Immature natural killer cell (primary cell): Measurements from ENCODE around the gene H6PD. TPM values are rescaled to one million over a fixed set of nuclear protein-coding genes. Genes with fewer than 3 reads are reported as not detected.

Source experiments
- DNase-seq, 3 donors: peaks; one replicate each; pipeline ENCODE4 v3.0.0; 2022; ENCODE audit warnings: mixed read lengths in 1 of 3
- H3K27ac Mint-ChIP-seq, 6 donors: one replicate each; pipeline ENCODE4 v1.8.0; 2020; ENCODE audit warnings: mixed read lengths in 6 of 6, mild to moderate bottlenecking in 5 of 6, inconsistent platforms in 4 of 6, moderate library complexity in 3 of 6
- H3K27me3 Mint-ChIP-seq, 3 donors: one replicate each; pipeline ENCODE4 v1.8.0; 2020 to 2021; ENCODE audit warnings: low read depth in 3 of 3, mild to moderate bottlenecking in 3 of 3, mixed read lengths in 3 of 3, moderate library complexity in 3 of 3, inconsistent platforms in 1 of 3
- H3K36me3 Mint-ChIP-seq, 3 donors: one replicate each; pipeline ENCODE4 v1.8.0; 2020; ENCODE audit warnings: mixed read lengths in 3 of 3, inconsistent platforms in 2 of 3, mild to moderate bottlenecking in 2 of 3
- H3K4me1 Mint-ChIP-seq, 2 donors: one replicate each; pipeline ENCODE4 v1.8.0; 2020; ENCODE audit warnings: inconsistent platforms in 2 of 2, mild to moderate bottlenecking in 2 of 2, mixed read lengths in 2 of 2, moderate library complexity in 1 of 2
- H3K4me3 Mint-ChIP-seq, 5 donors: one replicate each; pipeline ENCODE4 v1.8.0; 2020; ENCODE audit warnings: mild to moderate bottlenecking in 5 of 5, mixed read lengths in 5 of 5, inconsistent platforms in 3 of 5, moderate library complexity in 3 of 5
- H3K9me3 Mint-ChIP-seq, 6 donors: one replicate each; pipeline ENCODE4 v1.8.0; 2020; ENCODE audit warnings: mild to moderate bottlenecking in 6 of 6, mixed read lengths in 6 of 6, inconsistent platforms in 4 of 6, moderate library complexity in 3 of 6
- polyA plus RNA-seq, 3 donors: library from polyadenylated mRNA; unstranded; fragments of 300-500 nt; fragmentation: Illumina TruSeq; gene quantifications; one replicate each; pipeline ENCODE4 v1.2.3, GENCODE V29; 2021

The H6PD gene
- polyA plus RNA-seq, 3 donors from 2014 or later: 6.2 to 15.4 (median 9.0) TPM

DNA sequence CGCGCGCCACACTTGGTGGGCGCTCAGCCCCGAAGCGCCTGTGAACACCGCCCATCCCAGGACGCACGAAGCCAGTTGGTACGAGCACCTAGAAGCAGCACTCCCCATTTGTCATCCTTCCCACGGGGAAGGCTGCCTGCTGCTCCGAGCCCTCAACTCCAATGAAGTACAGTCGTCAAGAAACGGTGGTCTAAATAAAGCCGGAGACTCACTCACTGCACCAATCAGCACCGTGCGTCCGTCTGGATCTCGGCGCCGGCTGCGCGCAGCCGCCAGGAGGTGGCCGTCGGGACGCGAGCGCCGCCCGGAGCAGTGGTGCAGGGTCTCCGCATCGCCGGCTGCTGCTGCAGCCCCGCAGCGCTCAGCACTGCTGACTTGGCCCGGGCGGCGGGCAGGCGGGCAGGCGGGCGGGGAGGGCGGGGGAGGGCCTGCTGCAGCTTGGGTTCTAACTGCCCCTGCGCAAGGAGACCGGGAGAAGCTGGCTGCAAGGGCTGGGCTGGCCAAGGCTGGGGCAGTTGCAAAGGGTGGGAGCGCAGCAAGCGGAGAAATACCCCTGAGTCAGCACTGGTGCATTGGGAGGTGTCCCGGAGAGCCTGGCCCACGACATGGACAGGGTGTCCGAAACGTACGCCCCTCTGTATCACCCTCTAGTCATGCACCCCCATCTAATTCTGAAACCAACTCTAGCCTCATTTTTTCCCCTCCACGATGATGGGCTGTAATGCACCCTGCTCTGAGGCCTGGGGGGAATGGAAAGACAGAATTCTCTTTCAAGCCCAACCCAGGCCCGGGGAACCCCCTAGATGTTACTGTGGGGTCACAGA, 35.8 kb upstream of the H6PD start:
- peaks cover 9 to 28% of the 10 kb centered on the region in 2 donors for H3K4me1 Mint-ChIP-seq
- DNase-seq: no peak
- H3K4me3 Mint-ChIP-seq: no peak overlapping the region
- H3K27ac Mint-ChIP-seq: no peak overlapping the region
- H3K9me3 Mint-ChIP-seq: no peaks in the 10 kb centered on the region
- no peaks in the 10 kb centered on the region for H3K36me3 Mint-ChIP-seq
- H3K27me3 Mint-ChIP-seq: peaks cover 7 to 29% (median 18%) of the 10 kb centered on the region in 3 donors

DNA sequence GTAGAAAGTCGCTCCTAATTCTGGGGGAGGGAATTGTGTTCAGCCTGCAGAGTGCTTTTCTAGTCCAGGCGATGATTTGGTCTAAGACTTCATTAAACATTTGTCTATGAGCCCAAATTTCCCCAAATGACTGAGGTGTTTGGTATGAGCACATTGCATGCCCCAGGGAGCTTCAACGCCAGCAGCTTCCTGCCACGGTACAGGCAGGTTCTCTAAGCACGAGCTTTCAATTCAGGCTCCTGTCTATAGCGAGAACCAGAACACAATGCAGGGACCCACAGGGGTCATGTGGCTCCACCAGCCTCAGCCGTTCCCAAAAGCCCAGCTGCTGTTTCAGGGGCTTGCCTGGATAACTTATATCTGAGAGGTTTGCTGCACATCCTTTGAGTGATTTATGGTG, 34.1 kb upstream of the H6PD start:
- no peak for DNase-seq
- Mint-ChIP-seq H3K27ac (no peak overlapping the region), H3K4me3 (no peak overlapping the region), H3K9me3 (no peaks in the 10 kb centered on the region), H3K27me3 (peaks cover 9 to 40% (median 22%) of the 10 kb centered on the region in 3 donors), H3K4me1 (peaks cover 11 to 28% of the 10 kb centered on the region in 2 donors), H3K36me3 (no peaks in the 10 kb centered on the region)

DNA sequence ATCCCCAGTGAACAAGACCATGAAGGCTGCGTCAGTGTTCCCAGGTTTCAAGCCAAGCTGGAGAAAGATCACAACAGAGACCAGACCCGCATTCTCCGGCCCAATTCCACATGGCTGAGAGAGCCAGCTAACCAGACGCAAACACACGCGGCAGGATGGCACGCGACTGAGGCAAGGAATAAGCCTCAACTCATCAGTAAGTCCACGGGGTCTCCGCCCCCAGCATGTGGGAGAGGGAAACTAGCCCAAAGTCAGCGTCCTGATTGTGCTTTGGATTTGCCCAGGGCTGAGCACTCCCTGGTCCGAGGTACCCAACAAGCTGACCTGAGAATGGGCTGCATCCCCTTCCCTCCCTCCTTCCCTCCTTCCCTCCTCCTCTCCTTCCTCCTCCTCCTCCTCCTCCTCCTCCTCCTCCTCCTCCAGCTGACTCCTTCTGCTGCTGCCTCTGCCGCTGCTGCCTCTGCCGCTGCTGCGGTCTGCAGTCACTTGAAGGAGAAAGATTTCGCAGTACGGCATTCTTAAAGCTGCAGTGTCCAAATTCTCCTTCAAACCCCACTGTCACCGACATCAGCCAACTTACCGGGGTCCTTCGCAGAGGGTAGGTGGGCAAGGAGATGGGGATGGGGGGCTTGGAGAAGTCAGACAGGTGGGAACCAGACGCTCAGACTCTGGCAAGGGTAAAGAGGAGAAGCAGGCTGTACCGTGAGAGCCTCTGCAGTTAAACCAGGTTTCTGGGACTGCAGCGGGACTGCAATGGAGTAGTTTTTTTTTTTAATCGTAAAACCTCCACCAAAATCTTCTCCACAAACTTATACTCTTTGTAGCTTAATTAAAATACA, 33.0 kb upstream of the H6PD start:
- Mint-ChIP-seq H3K36me3 (no peaks in the 10 kb centered on the region), H3K27me3 (peaks cover 9 to 42% (median 24%) of the 10 kb centered on the region in 3 donors), H3K27ac (peak overlapping the region in 1 of 6 donors; percentile 15), H3K4me3 (no peak overlapping the region), H3K9me3 (no peaks in the 10 kb centered on the region), H3K4me1 (peaks cover 7 to 22% of the 10 kb centered on the region in 2 donors)
- DNase-seq: no peak

DNA sequence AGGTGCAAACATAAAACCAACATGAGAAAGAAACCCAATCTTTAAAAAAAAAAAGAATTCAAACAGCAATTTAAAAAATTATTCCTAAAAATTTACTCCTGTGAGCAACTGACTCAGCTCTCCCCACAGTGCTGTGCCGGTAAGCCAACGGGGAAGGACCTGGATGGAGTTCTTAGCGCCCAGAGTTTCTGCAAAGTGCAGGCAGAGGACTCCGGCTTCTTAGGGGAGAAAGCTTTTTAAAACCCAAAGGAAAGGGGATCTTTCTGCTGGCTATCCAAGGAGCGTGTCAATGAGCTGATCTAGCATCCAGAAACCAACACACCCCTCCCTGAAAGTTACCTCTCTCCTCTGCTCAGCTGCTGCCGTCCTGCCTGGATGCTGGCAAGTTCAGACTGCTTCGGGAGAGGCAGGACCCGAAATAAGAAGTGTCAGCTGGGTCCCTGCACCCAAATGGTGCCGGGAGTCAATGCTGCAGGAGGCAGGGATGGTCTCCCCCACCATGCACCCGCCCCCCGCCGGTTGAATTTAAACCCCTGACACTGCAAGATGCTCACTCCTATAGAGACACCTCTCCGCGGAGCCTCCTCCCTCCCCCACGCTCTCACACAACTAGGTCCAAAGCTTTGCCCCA, 32.2 kb upstream of the H6PD start:
- H3K27ac Mint-ChIP-seq: peak overlapping the region in 1 of 6 donors; percentile 30
- H3K4me3 Mint-ChIP-seq: no peak overlapping the region
- H3K9me3 Mint-ChIP-seq: no peaks in the 10 kb centered on the region
- H3K4me1 Mint-ChIP-seq: peaks cover 6 to 18% of the 10 kb centered on the region in 2 donors
- no peaks in the 10 kb centered on the region for H3K36me3 Mint-ChIP-seq
- H3K27me3 Mint-ChIP-seq: peaks cover 9 to 46% (median 30%) of the 10 kb centered on the region in 3 donors
- DNase-seq: no peak

DNA sequence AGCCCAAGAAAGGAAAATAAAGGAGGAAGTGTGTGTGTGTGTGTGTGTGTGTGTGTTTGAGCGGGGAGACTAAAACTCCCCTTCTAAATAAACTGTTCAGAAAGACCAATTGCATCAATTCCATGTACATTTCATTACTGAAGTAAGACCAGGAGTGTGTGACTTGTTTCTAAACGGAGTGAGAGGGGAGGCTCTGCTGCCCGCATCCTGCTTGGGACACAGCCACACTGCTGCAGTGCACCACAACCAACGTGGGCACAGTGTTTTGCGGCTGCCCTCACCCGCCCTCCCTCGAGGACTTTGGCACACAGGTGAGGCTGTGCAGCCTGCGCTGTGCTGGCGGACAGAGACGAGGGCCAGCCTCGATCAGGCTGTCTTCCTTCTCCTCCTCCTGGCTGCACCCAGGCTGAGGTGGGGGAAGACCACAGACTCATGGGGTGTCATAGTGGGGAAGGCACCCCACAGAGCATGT, 31.0 kb upstream of the H6PD start:
- Mint-ChIP-seq H3K4me1 (peaks cover 6 to 18% of the 10 kb centered on the region in 2 donors), H3K27ac (no peak overlapping the region), H3K27me3 (peaks cover 9 to 46% (median 31%) of the 10 kb centered on the region in 3 donors), H3K9me3 (no peaks in the 10 kb centered on the region), H3K36me3 (no peaks in the 10 kb centered on the region), H3K4me3 (no peak overlapping the region)
- DNase-seq: peak; percentile 6 to 19 (median 9)

GRCh38 chr1:9204156-9204720, 30.3 kb upstream of the H6PD start:
- DNase-seq: no peak
- Mint-ChIP-seq H3K4me3 (no peak overlapping the region), H3K4me1 (peaks cover 6 to 18% of the 10 kb centered on the region in 2 donors), H3K36me3 (no peaks in the 10 kb centered on the region), H3K9me3 (no peaks in the 10 kb centered on the region), H3K27ac (no peak overlapping the region), H3K27me3 (peaks cover 9 to 46% (median 31%) of the 10 kb centered on the region in 3 donors)

GRCh38 chr1:9207086-9207485, 27.5 kb upstream of the H6PD start:
- Mint-ChIP-seq H3K27me3 (peaks cover 8 to 47% (median 30%) of the 10 kb centered on the region in 3 donors), H3K9me3 (no peaks in the 10 kb centered on the region), H3K36me3 (no peaks in the 10 kb centered on the region), H3K4me3 (no peak overlapping the region), H3K4me1 (peaks cover 2 to 9% of the 10 kb centered on the region in 2 donors), H3K27ac (no peak overlapping the region)
- DNase-seq: no peak

GRCh38 chr1:9207715-9208114, 26.9 kb upstream of the H6PD start:
- Mint-ChIP-seq H3K9me3 (no peaks in the 10 kb centered on the region), H3K27ac (no peak overlapping the region), H3K4me1 (peaks cover 2 to 6% of the 10 kb centered on the region in 2 donors), H3K27me3 (peaks cover 5 to 46% (median 30%) of the 10 kb centered on the region in 3 donors), H3K36me3 (no peaks in the 10 kb centered on the region), H3K4me3 (no peak overlapping the region)
- DNase-seq: no peak

GRCh38 chr1:9211291-9211811, 23.2 kb upstream of the H6PD start:
- Mint-ChIP-seq H3K36me3 (no peaks in the 10 kb centered on the region), H3K4me1 (no peaks in the 10 kb centered on the region), H3K27me3 (peaks cover 8 to 27% (median 15%) of the 10 kb centered on the region in 3 donors), H3K9me3 (no peaks in the 10 kb centered on the region), H3K4me3 (no peak overlapping the region), H3K27ac (no peak overlapping the region)
- DNase-seq: no peak

GRCh38 chr1:9212735-9213134, 21.8 kb upstream of the H6PD start:
- Mint-ChIP-seq H3K27me3 (peaks cover 8 to 20% (median 9%) of the 10 kb centered on the region in 3 donors), H3K4me3 (no peak overlapping the region), H3K27ac (no peak overlapping the region), H3K36me3 (no peaks in the 10 kb centered on the region), H3K4me1 (no peaks in the 10 kb centered on the region), H3K9me3 (no peaks in the 10 kb centered on the region)
- DNase-seq: no peak

DNA sequence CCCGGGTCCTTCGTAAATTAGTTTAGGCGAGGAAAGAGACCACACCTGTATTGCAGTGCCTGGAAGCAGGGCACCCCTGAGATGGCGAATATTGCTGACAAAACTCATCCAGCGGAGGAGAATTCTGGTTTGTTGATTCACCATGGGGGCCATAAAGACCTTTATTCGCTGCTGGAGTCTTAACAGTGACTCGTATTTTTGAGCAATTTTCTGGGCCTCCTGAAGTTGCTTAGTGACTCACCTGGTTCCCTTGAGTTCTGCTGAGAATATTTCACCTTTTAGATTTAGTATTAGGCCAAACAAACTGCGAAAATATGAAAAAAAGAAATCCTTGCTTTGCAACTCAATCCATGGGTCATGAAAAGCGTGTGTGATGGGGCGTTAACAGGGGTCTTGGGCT, 20.6 kb upstream of the H6PD start:
- Mint-ChIP-seq H3K9me3 (no peaks in the 10 kb centered on the region), H3K4me1 (no peaks in the 10 kb centered on the region), H3K36me3 (no peaks in the 10 kb centered on the region), H3K27ac (no peak overlapping the region), H3K4me3 (no peak overlapping the region), H3K27me3 (peaks cover 8 to 20% (median 8%) of the 10 kb centered on the region in 3 donors)
- DNase-seq: no peak

GRCh38 chr1:9218917-9219316, 15.7 kb upstream of the H6PD start:
- Mint-ChIP-seq H3K4me1 (no peaks in the 10 kb centered on the region), H3K27me3 (peaks cover 5 to 6% (median 6%) of the 10 kb centered on the region in 3 donors), H3K4me3 (no peak overlapping the region), H3K9me3 (no peaks in the 10 kb centered on the region), H3K36me3 (peaks cover 0 to 4% (median 0%) of the 10 kb centered on the region in 3 donors), H3K27ac (no peak overlapping the region)
- no peak for DNase-seq
